ENCODE results near the gene ITGA6.

ITGA6 gene

GRCh38 chr2:172473167-172473566, 45.8 kb downstream of the ITGA6 start:
- no peak for TF ChIP-seq CTCF (IDR thresholded peaks at IDR 0.05; ENCODE audit: low read depth, low read length, missing control alignments)
- H3K4me3 ChIP-seq (ENCODE audit: low read depth, low read length): no peak overlapping the region
- no peak for DNase-seq (ENCODE audit: low read depth)

GRCh38 chr2:172478353-172478752, 51.0 kb downstream of the ITGA6 start:
- no peak for TF ChIP-seq CTCF (IDR thresholded peaks at IDR 0.05; ENCODE audit: low read depth, low read length, missing control alignments)
- no peak for DNase-seq (ENCODE audit: low read depth)
- H3K4me3 ChIP-seq (ENCODE audit: low read depth, low read length): no peak overlapping the region

- no peak for DNase-seq (ENCODE audit: low read depth)
Measured at GRCh38 chr2:172480301-172481218, 53.2 kb downstream of the ITGA6 start.

GRCh38 chr2:172481507-172482262, 54.3 kb downstream of the ITGA6 start:
- TF ChIP-seq CTCF (IDR thresholded peaks at IDR 0.05; ENCODE audit: low read depth, low read length, missing control alignments): no peak
- no peak for DNase-seq (ENCODE audit: low read depth)
- no peak overlapping the region for H3K4me3 ChIP-seq (ENCODE audit: low read depth, low read length)

More at GRCh38 chr2:172480301-172481218, 53.2 kb downstream of the ITGA6 start:
- no peak for TF ChIP-seq CTCF (IDR thresholded peaks at IDR 0.05; ENCODE audit: low read depth, low read length, missing control alignments)
- H3K4me3 ChIP-seq (ENCODE audit: low read depth, low read length): no peak overlapping the region

- peak; percentile 7 for TF ChIP-seq CTCF (IDR thresholded peaks at IDR 0.05; ENCODE audit: low read depth, low read length, missing control alignments)
- no peak for DNase-seq (ENCODE audit: low read depth)
- H3K4me3 ChIP-seq (ENCODE audit: low read depth, low read length): no peak overlapping the region
Measured at GRCh38 chr2:172484253-172484652, 56.9 kb downstream of the ITGA6 start.

- no peak for DNase-seq (ENCODE audit: low read depth)
Measured at GRCh38 chr2:172484706-172485105, 57.3 kb downstream of the ITGA6 start.

More at GRCh38 chr2:172484706-172485105, 57.3 kb downstream of the ITGA6 start:
- no peak for TF ChIP-seq CTCF (IDR thresholded peaks at IDR 0.05; ENCODE audit: low read depth, low read length, missing control alignments)
- H3K4me3 ChIP-seq (ENCODE audit: low read depth, low read length): no peak overlapping the region
